Measurements from ENCODE around the gene HSPB7.

GRCh38 chr1:16021681-16022080 is 3.8 kb upstream of the HSPB7 start, which contains the start of gene CLCNKA:
- TF ChIP-seq CTCF (IDR thresholded peaks at IDR 0.05) = no peak
- no peak for TF ChIP-seq POLR2A (IDR thresholded peaks at IDR 0.05)

Data from esophagus squamous epithelium (tissue), 4 donors.